ENCODE results near the gene UBAC2. TPM values are rescaled to one million over a fixed set of nuclear protein-coding genes. Genes with fewer than 3 reads are reported as not detected.

UBAC2 gene
- total RNA-seq, 1 experiment from 2014 or later = 41.0 TPM

- H3K27ac Mint-ChIP-seq (ENCODE audit: unreplicated experiment) = no peak overlapping the region
- no peaks in the 10 kb centered on the region for H3K36me3 Mint-ChIP-seq (ENCODE audit: insufficient read depth, unreplicated experiment)
- no peak for DNase-seq
- intact Hi-C loops (cut with micrococcal nuclease; ENCODE audit: unreplicated experiment) = no loop called here
- no peaks in the 10 kb centered on the region for H3K4me1 Mint-ChIP-seq (ENCODE audit: low read depth, unreplicated experiment)
- H3K9me3 Mint-ChIP-seq (ENCODE audit: low read depth, unreplicated experiment) = no peaks in the 10 kb centered on the region
- CTCF ChIA-PET = no interaction called here
- no peak overlapping the region for H3K4me3 Mint-ChIP-seq (ENCODE audit: low read depth, unreplicated experiment)
- BruUV-seq (replicated peaks) = no TSS peak
- no peaks in the 10 kb centered on the region for H3K27me3 Mint-ChIP-seq (ENCODE audit: unreplicated experiment)
- TF ChIP-seq, protein P1, sequence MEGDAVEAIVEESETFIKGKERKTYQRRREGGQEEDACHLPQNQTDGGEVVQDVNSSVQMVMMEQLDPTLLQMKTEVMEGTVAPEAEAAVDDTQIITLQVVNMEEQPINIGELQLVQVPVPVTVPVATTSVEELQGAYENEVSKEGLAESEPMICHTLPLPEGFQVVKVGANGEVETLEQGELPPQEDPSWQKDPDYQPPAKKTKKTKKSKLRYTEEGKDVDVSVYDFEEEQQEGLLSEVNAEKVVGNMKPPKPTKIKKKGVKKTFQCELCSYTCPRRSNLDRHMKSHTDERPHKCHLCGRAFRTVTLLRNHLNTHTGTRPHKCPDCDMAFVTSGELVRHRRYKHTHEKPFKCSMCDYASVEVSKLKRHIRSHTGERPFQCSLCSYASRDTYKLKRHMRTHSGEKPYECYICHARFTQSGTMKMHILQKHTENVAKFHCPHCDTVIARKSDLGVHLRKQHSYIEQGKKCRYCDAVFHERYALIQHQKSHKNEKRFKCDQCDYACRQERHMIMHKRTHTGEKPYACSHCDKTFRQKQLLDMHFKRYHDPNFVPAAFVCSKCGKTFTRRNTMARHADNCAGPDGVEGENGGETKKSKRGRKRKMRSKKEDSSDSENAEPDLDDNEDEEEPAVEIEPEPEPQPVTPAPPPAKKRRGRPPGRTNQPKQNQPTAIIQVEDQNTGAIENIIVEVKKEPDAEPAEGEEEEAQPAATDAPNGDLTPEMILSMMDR (IDR thresholded peaks at IDR 0.05; ENCODE audit: unreplicated experiment) = no peak
These were observed 34.7 kb upstream of the UBAC2 start for GRCh38 chr13:99165753-99166587.

GRCh38 chr13:99172951-99173350, 27.7 kb upstream of the UBAC2 start:
- CTCF ChIA-PET = no interaction called here
- H3K36me3 Mint-ChIP-seq (ENCODE audit: insufficient read depth, unreplicated experiment) = no peaks in the 10 kb centered on the region
- no peaks in the 10 kb centered on the region for H3K27me3 Mint-ChIP-seq (ENCODE audit: unreplicated experiment)
- no peak overlapping the region for H3K27ac Mint-ChIP-seq (ENCODE audit: unreplicated experiment)
- intact Hi-C loops (cut with micrococcal nuclease; ENCODE audit: unreplicated experiment) = no loop called here
- H3K4me1 Mint-ChIP-seq (ENCODE audit: low read depth, unreplicated experiment) = no peaks in the 10 kb centered on the region
- H3K4me3 Mint-ChIP-seq (ENCODE audit: low read depth, unreplicated experiment) = no peak overlapping the region
- TF ChIP-seq, protein P1 (IDR thresholded peaks at IDR 0.05; ENCODE audit: unreplicated experiment) = no peak
- DNase-seq = no peak
- no peaks in the 10 kb centered on the region for H3K9me3 Mint-ChIP-seq (ENCODE audit: low read depth, unreplicated experiment)
- no TSS peak for BruUV-seq (replicated peaks)

GRCh38 chr13:99173606-99174005, 27.0 kb upstream of the UBAC2 start:
- H3K9me3 Mint-ChIP-seq (ENCODE audit: low read depth, unreplicated experiment) = no peaks in the 10 kb centered on the region
- H3K36me3 Mint-ChIP-seq (ENCODE audit: insufficient read depth, unreplicated experiment) = no peaks in the 10 kb centered on the region
- no peak for DNase-seq
- CTCF ChIA-PET = no interaction called here
- intact Hi-C loops (cut with micrococcal nuclease; ENCODE audit: unreplicated experiment) = no loop called here
- H3K4me3 Mint-ChIP-seq (ENCODE audit: low read depth, unreplicated experiment) = no peak overlapping the region
- TF ChIP-seq, protein P1 (IDR thresholded peaks at IDR 0.05; ENCODE audit: unreplicated experiment) = no peak
- no peaks in the 10 kb centered on the region for H3K27me3 Mint-ChIP-seq (ENCODE audit: unreplicated experiment)
- no TSS peak for BruUV-seq (replicated peaks)
- H3K27ac Mint-ChIP-seq (ENCODE audit: unreplicated experiment) = no peak overlapping the region
- H3K4me1 Mint-ChIP-seq (ENCODE audit: low read depth, unreplicated experiment) = no peaks in the 10 kb centered on the region

DNA sequence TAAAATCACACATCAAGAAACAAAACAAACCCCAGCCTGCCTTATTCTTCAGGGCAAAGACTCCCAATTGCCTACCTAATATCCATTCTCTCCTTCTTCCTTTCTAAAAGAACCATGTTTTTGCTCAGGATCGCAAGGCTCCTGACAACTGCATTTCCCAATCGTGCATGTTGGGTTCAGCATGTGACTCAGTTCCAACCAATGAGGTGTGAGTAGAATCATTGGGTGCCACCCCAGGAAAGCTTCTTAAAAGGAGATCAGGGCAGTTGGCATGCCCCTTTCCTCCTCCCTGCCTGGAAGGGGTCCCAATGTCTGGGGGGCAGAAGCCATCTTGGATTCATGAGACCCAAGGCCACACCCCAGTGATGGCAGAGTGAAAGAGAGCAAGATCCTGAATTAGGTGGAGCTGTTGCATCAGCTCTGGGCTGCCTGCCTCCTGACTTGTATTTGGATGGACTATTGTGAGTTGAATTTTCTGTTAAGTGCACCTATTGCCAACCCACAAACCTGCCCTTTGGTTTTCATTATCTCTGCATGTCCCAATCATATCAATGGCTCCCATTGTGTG, 26.0 kb upstream of the UBAC2 start:
- no peak for DNase-seq
- no peaks in the 10 kb centered on the region for H3K4me1 Mint-ChIP-seq (ENCODE audit: low read depth, unreplicated experiment)
- no peak overlapping the region for H3K27ac Mint-ChIP-seq (ENCODE audit: unreplicated experiment)
- no peaks in the 10 kb centered on the region for H3K36me3 Mint-ChIP-seq (ENCODE audit: insufficient read depth, unreplicated experiment)
- no TSS peak for BruUV-seq (replicated peaks)
- TF ChIP-seq, protein P1 (IDR thresholded peaks at IDR 0.05; ENCODE audit: unreplicated experiment) = no peak
- no peaks in the 10 kb centered on the region for H3K27me3 Mint-ChIP-seq (ENCODE audit: unreplicated experiment)
- H3K4me3 Mint-ChIP-seq (ENCODE audit: low read depth, unreplicated experiment) = no peak overlapping the region
- CTCF ChIA-PET = no interaction called here
- intact Hi-C loops (cut with micrococcal nuclease; ENCODE audit: unreplicated experiment) = no loop called here
- no peaks in the 10 kb centered on the region for H3K9me3 Mint-ChIP-seq (ENCODE audit: low read depth, unreplicated experiment)
